ENCODE results near the gene MAT1A. TPM values are rescaled to one million over a fixed set of nuclear protein-coding genes. Genes with fewer than 3 reads are reported as not detected.
"Not testable (repeated sequence)": the region's sequence is repeated elsewhere in the genome, so short reads cannot be mapped to it uniquely, and the experiment has no call there.

MAT1A gene
- total RNA-seq, 1 donor from 2014 or later: 0.11 TPM

- H3K27me3 Mint-ChIP-seq (ENCODE audit: low read depth, unreplicated experiment); H2AFZ ChIP-seq (ENCODE audit: low read depth, low read length); H3K27ac Mint-ChIP-seq (ENCODE audit: unreplicated experiment); H3K4me3 Mint-ChIP-seq (ENCODE audit: unreplicated experiment); H3K79me2 ChIP-seq (ENCODE audit: insufficient read depth, low read length); H3K9me3 Mint-ChIP-seq (ENCODE audit: unreplicated experiment); H3K36me3 ChIP-seq (ENCODE audit: insufficient read depth, low read length); H3K9me3 ChIP-seq (ENCODE audit: insufficient read depth, low read depth, low read length); DNase-seq (ENCODE audit: low read depth); H3K4me2 ChIP-seq (ENCODE audit: low read length); H3K4me1 ChIP-seq (ENCODE audit: insufficient read depth, low read length); H3K27ac ChIP-seq (ENCODE audit: low read depth, low read length); H3K36me3 Mint-ChIP-seq (ENCODE audit: low read depth, unreplicated experiment); H4K20me1 ChIP-seq (ENCODE audit: insufficient read depth, low read length); H3K4me3 ChIP-seq (ENCODE audit: insufficient read depth, low read depth, low read length); H3K9ac ChIP-seq (ENCODE audit: low read length); FAIRE-seq; H3K27me3 ChIP-seq (ENCODE audit: insufficient read depth, low read length): not testable (repeated sequence)
- H3K4me1 Mint-ChIP-seq (ENCODE audit: low read depth, unreplicated experiment): peaks cover 11% of the 10 kb centered on the region
These were observed 39.1 kb downstream of the MAT1A start for GRCh38 chr10:80250399-80250798.

GRCh38 chr10:80249906-80250305 is 39.6 kb downstream of the MAT1A start:
- peaks cover 11% of the 10 kb centered on the region for H3K4me1 Mint-ChIP-seq (ENCODE audit: low read depth, unreplicated experiment)
- H4K20me1 ChIP-seq (ENCODE audit: insufficient read depth, low read length); FAIRE-seq; H3K27me3 ChIP-seq (ENCODE audit: insufficient read depth, low read length); H3K9ac ChIP-seq (ENCODE audit: low read length); H2AFZ ChIP-seq (ENCODE audit: low read depth, low read length); H3K9me3 ChIP-seq (ENCODE audit: insufficient read depth, low read depth, low read length); H3K4me1 ChIP-seq (ENCODE audit: insufficient read depth, low read length); H3K4me3 ChIP-seq (ENCODE audit: insufficient read depth, low read depth, low read length); H3K36me3 Mint-ChIP-seq (ENCODE audit: low read depth, unreplicated experiment); H3K27ac Mint-ChIP-seq (ENCODE audit: unreplicated experiment); H3K27me3 Mint-ChIP-seq (ENCODE audit: low read depth, unreplicated experiment); H3K27ac ChIP-seq (ENCODE audit: low read depth, low read length); H3K9me3 Mint-ChIP-seq (ENCODE audit: unreplicated experiment); H3K4me3 Mint-ChIP-seq (ENCODE audit: unreplicated experiment); H3K79me2 ChIP-seq (ENCODE audit: insufficient read depth, low read length); DNase-seq (ENCODE audit: low read depth); H3K4me2 ChIP-seq (ENCODE audit: low read length); H3K36me3 ChIP-seq (ENCODE audit: insufficient read depth, low read length): not testable (repeated sequence)

- not testable (repeated sequence) for H3K9me3 ChIP-seq (ENCODE audit: insufficient read depth, low read depth, low read length); H3K27me3 ChIP-seq (ENCODE audit: insufficient read depth, low read length); H3K27me3 Mint-ChIP-seq (ENCODE audit: low read depth, unreplicated experiment); H3K4me3 Mint-ChIP-seq (ENCODE audit: unreplicated experiment); H3K4me1 Mint-ChIP-seq (ENCODE audit: low read depth, unreplicated experiment); H3K9ac ChIP-seq (ENCODE audit: low read length); H3K27ac ChIP-seq (ENCODE audit: low read depth, low read length); H4K20me1 ChIP-seq (ENCODE audit: insufficient read depth, low read length); H3K9me3 Mint-ChIP-seq (ENCODE audit: unreplicated experiment); DNase-seq (ENCODE audit: low read depth); H3K27ac Mint-ChIP-seq (ENCODE audit: unreplicated experiment); H2AFZ ChIP-seq (ENCODE audit: low read depth, low read length); H3K4me1 ChIP-seq (ENCODE audit: insufficient read depth, low read length); H3K36me3 ChIP-seq (ENCODE audit: insufficient read depth, low read length); H3K36me3 Mint-ChIP-seq (ENCODE audit: low read depth, unreplicated experiment); H3K4me2 ChIP-seq (ENCODE audit: low read length); FAIRE-seq; H3K4me3 ChIP-seq (ENCODE audit: insufficient read depth, low read depth, low read length); H3K79me2 ChIP-seq (ENCODE audit: insufficient read depth, low read length)
These were observed 41.8 kb downstream of the MAT1A start for GRCh38 chr10:80247611-80248010.

GRCh38 chr10:80244371-80244770 is 45.1 kb downstream of the MAT1A start:
- not testable (repeated sequence) for H3K4me2 ChIP-seq (ENCODE audit: low read length); H4K20me1 ChIP-seq (ENCODE audit: insufficient read depth, low read length); H2AFZ ChIP-seq (ENCODE audit: low read depth, low read length); H3K27ac Mint-ChIP-seq (ENCODE audit: unreplicated experiment); FAIRE-seq; H3K4me1 Mint-ChIP-seq (ENCODE audit: low read depth, unreplicated experiment); H3K9me3 ChIP-seq (ENCODE audit: insufficient read depth, low read depth, low read length); H3K36me3 ChIP-seq (ENCODE audit: insufficient read depth, low read length); H3K36me3 Mint-ChIP-seq (ENCODE audit: low read depth, unreplicated experiment); H3K27ac ChIP-seq (ENCODE audit: low read depth, low read length); H3K9ac ChIP-seq (ENCODE audit: low read length); H3K27me3 ChIP-seq (ENCODE audit: insufficient read depth, low read length); H3K79me2 ChIP-seq (ENCODE audit: insufficient read depth, low read length); DNase-seq (ENCODE audit: low read depth); H3K4me1 ChIP-seq (ENCODE audit: insufficient read depth, low read length); H3K9me3 Mint-ChIP-seq (ENCODE audit: unreplicated experiment); H3K4me3 ChIP-seq (ENCODE audit: insufficient read depth, low read depth, low read length); H3K27me3 Mint-ChIP-seq (ENCODE audit: low read depth, unreplicated experiment); H3K4me3 Mint-ChIP-seq (ENCODE audit: unreplicated experiment)

- H4K20me1 ChIP-seq (ENCODE audit: insufficient read depth, low read length); H3K4me3 ChIP-seq (ENCODE audit: insufficient read depth, low read depth, low read length); H3K4me1 ChIP-seq (ENCODE audit: insufficient read depth, low read length); H3K36me3 ChIP-seq (ENCODE audit: insufficient read depth, low read length); H2AFZ ChIP-seq (ENCODE audit: low read depth, low read length); H3K27ac ChIP-seq (ENCODE audit: low read depth, low read length); FAIRE-seq; H3K27me3 ChIP-seq (ENCODE audit: insufficient read depth, low read length); H3K4me2 ChIP-seq (ENCODE audit: low read length); H3K9me3 Mint-ChIP-seq (ENCODE audit: unreplicated experiment); H3K36me3 Mint-ChIP-seq (ENCODE audit: low read depth, unreplicated experiment); H3K9me3 ChIP-seq (ENCODE audit: insufficient read depth, low read depth, low read length); H3K4me1 Mint-ChIP-seq (ENCODE audit: low read depth, unreplicated experiment); H3K4me3 Mint-ChIP-seq (ENCODE audit: unreplicated experiment); H3K79me2 ChIP-seq (ENCODE audit: insufficient read depth, low read length); H3K9ac ChIP-seq (ENCODE audit: low read length); DNase-seq (ENCODE audit: low read depth); H3K27ac Mint-ChIP-seq (ENCODE audit: unreplicated experiment); H3K27me3 Mint-ChIP-seq (ENCODE audit: low read depth, unreplicated experiment): not testable (repeated sequence)
These were observed 47.1 kb downstream of the MAT1A start for GRCh38 chr10:80242341-80242740.

GRCh38 chr10:80236457-80236856 is 53.0 kb downstream of the MAT1A start:
- H3K27me3 Mint-ChIP-seq (ENCODE audit: low read depth, unreplicated experiment): not testable (repeated sequence)

More at GRCh38 chr10:80236457-80236856, 53.0 kb downstream of the MAT1A start:
- not testable (repeated sequence) for H3K4me1 Mint-ChIP-seq (ENCODE audit: low read depth, unreplicated experiment); FAIRE-seq; H3K9me3 ChIP-seq (ENCODE audit: insufficient read depth, low read depth, low read length); H3K9ac ChIP-seq (ENCODE audit: low read length); H3K9me3 Mint-ChIP-seq (ENCODE audit: unreplicated experiment); DNase-seq (ENCODE audit: low read depth); H4K20me1 ChIP-seq (ENCODE audit: insufficient read depth, low read length); H3K27me3 ChIP-seq (ENCODE audit: insufficient read depth, low read length); H3K4me3 Mint-ChIP-seq (ENCODE audit: unreplicated experiment); H3K4me3 ChIP-seq (ENCODE audit: insufficient read depth, low read depth, low read length); H3K36me3 ChIP-seq (ENCODE audit: insufficient read depth, low read length); H3K27ac Mint-ChIP-seq (ENCODE audit: unreplicated experiment); H3K27ac ChIP-seq (ENCODE audit: low read depth, low read length); H3K4me2 ChIP-seq (ENCODE audit: low read length); H3K36me3 Mint-ChIP-seq (ENCODE audit: low read depth, unreplicated experiment); H3K4me1 ChIP-seq (ENCODE audit: insufficient read depth, low read length); H2AFZ ChIP-seq (ENCODE audit: low read depth, low read length); H3K79me2 ChIP-seq (ENCODE audit: insufficient read depth, low read length)
